HG03039 (cell line): Measurements from ENCODE around the gene RCN2.

ENCODE experiments used
- ATAC-seq: cut with Tn5 transposase; IDR thresholded peaks from one replicate; pipeline ENCODE4 v1.9.1; 2021; ENCODE audit warnings: mild to moderate bottlenecking, moderate library complexity; ENCODE audit not compliant: unreplicated experiment

Gene RCN2

DNA sequence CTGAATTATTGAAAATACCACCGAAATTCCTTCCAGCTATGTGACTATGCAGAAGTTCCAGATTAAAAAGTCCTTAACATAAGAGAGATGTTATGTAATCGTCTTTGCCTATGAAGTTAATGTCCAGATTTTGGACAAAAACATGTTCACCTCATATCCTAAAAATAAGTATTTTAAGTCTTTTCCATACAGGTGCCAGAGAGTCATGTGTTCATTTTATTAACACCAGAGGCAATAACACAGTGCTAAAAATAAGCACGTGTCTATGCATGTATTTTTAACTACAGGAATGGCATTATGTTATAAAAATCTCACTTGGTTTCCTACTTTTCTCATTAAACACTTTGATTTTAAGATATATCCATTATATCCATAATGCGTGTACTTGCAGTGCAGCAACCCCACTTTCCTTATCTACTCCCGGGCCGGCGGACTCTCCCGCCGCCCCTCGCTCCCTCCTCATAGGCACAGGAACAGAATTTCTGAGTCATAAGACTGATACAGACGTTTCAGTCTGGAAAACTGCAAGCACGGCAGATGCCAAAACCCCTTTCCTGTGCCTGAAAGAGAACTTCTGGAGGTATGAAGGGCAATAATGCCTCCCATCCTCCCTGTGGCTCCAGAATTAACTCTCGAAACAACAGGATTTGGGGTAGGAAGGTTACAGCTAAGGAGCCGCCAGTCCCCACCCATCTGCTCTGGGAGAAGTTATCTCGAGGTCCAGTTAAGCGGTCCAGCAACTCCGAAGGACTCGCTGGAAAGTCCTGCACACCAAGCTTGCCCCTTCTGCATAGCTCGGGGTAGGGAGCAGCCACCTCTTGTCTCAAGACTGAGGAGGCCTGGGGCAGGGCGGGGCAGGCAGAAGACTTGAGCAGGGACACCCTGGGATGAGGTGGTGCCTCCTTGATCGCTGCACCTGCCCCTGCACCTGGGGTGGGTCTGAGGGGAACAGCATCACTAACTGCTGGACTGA is 41.1 kb downstream of the RCN2 start:
- ATAC-seq, result no peak

DNA sequence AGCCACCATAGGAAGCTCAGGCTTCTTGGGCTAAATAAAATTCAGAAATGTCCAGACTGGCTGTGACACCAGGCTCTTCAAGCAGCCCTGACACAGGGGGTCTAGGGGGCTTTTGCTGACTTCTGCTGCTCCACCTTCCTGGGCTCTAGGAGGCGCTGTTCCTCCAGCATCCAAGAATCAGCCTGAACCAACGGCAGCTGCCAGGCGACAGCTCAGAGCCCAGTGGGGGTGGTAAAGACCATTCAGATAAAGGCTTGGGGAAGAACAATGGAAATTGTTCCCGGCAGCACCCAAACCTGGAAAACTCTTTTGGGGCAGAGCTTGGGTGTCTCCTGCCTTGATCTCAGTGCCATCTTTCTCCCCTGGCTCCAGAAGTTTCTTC is 41.8 kb downstream of the RCN2 start:
- ATAC-seq, result no peak

DNA sequence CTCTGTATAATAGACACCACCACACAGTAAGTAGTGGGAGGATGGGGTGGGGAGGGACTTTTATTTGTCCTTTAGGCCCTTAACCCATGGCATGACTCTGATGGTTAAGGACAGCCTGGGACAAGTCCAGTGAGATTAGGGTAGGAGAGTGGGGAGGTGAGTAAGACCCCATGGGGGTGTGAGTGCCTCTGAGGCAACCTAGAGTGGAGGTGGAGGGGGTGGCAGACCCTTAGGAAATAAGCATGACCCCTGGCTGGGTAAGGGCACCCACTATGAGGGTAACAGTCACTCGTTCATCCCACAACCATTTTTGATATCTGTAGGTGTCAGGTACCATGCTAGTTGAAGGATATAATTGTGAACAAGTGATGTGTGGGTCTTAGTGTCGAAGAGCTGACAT is 42.4 kb downstream of the RCN2 start:
- ATAC-seq, result no peak

DNA sequence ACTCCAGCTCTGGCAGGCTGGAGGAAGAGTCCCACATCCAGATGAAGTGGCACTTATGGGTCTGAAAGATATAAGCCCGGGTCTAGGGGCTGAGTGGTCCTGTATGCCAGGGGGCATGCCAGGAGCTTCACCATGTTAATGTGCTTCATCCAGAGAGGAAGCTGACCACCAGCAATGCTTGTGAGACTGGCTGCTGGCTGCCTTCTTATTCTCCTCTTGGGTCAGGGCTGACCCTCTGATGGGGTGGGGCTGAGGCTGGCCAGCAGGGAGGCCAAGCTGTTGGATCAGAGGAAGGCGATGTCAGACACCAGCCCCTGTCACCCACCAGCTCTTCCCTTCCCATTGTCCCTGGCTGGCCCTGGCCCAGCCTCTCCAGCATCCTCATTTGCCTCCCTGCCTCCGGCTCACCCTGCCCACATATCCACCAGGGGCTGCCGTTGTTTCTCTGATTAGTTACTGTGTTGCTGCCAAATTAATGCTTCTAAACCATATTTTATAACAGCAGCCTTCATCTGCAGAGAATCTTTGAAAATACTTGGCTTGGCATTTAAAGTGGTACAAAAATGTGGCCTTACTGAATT is 43.0 kb downstream of the RCN2 start:
- ATAC-seq, result no peak

DNA sequence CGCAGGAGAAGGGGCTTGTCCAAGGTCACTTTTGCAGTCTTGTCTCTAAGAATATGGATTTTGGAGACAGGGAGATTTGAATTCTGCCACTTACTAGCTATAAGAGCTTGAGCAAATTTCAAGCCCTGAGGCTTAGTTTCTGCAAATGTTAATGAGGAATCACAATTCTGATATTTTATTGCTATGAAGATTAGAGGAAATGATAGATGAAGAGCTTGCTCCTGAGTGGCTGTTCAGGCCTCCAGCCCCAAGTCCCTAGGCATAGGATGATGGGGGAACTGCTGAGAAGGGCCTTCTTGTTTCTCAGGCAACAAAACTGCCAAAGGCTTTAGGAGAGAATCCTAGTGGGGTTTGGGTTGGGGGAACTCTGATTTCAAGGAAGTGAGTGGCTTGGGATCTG is 44.6 kb downstream of the RCN2 start:
- no peak for ATAC-seq

DNA sequence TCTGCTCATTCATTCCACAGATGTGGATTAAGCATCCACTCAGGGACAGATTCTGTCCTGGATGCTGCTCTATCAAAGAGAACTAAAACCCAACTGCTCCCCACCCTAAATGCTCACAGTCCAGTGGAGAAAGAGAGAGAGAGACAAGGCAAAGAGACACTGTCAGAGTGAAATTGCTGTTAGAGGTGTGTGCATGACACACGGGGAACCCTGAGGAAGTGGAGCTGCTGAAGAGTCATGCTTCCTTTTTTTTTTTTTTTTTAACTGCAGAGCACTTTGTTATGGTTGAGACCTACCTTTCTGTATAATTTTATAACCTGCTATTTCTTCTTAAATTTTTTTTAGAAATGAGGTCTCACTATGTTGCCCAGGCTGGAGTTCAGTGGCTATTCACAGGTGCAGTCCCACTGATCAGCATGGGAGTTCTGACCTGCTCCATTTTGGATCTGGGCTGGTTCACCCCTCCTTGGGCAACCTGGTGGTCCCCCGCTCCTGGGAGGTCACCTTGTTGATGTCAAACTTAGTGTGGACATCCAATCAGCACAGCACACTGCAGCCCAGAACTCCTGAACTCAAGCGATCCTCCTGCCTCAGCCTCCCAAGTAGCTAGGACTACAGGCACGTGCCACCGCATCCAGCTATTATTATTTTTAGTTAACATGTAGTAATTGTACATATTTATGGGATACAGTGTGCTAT is 45.2 kb downstream of the RCN2 start:
- ATAC-seq, result no peak

DNA sequence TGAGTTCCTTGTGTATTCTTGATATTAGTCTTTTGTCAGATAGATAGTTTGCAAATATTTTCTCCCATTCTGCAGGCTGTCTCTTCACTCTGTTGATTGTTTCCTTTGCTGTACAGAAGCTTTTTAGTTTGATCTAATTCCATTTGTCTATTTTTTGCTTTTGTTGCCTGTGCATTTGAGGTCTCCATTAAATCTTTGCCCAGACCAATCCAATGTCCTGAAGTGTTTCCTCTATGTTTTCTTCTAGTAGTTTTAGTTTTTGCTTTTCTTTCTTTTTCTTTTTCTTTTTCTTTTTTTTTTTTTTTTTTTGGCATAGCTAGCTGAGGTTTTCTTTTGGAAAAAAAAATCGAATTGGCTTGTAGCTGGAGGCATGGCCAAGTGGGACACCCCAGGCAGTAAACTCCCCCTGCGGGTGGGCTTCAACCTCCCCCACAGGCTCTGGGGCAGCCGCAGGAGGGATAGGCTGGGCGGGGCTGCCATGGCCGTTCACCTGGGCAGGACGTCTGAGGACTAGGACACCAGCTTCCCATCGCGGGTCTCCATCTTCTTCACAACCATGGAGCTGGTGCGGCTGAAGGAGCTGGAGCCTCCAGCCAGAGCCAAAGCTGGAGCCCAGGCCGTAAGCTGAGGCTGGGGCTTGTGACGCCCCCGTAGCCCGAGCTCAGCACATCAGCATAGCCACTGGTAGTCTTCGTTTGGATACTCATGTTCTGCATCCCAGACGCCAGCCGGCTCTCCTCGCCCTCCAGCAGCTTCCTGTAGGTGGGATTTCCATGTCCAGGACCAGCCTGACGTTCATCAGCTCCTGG is 47.2 kb downstream of the RCN2 start:
- no peak for ATAC-seq

DNA sequence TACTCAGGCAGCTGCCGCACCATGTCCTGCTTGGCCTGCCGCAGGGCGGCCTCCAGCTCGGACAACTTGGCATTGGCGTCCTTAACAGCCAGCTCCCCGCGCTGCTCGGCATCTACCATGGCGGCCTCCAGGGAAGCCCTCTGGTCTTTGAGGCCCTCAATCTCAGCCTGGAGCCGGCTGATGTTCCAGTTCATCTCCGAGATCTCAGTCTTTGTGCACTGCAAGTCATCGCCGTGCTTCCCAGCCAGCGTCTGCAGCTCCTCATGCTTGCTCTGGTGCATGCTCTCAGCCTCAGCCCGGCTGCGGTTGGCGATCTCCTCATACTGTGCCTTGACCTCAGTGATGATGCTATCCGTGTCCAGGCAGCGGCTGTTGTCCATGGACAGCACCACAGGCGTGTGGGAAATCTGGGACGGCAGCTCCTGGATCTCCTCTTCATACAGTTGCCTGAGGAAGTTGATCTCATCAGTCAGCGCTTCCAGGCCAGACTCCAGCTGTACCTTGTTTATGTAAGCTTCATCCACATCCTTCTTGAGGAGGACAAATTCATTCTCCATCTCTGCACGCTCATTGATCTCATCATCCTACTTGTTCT is 47.9 kb downstream of the RCN2 start:
- no peak for ATAC-seq

DNA sequence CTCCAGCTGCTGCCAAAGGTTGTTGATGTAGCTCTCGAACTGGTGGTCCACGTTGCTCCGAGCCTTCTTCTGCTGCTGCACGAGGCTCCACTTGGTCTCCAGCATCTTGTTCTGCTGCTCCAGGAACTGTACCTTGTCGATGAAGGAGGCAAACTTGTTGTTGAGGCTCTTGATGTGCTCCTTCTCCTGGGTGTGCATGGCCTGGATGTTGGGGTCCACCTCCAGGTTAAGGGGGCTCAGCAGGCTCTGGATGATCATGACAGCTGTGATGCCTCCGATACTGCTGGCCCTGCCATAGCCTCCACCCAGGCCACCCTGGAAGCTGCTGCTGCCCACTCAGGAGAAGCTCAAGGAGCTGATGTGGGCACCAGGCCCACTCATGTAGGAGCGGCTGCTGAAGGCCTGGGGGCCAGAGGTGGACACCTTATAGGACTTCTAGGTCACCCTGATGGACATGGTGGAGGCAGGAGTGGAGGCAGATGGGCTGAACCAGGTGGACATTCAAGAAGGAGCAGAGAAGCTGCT is 48.5 kb downstream of the RCN2 start:
- no peak for ATAC-seq

DNA sequence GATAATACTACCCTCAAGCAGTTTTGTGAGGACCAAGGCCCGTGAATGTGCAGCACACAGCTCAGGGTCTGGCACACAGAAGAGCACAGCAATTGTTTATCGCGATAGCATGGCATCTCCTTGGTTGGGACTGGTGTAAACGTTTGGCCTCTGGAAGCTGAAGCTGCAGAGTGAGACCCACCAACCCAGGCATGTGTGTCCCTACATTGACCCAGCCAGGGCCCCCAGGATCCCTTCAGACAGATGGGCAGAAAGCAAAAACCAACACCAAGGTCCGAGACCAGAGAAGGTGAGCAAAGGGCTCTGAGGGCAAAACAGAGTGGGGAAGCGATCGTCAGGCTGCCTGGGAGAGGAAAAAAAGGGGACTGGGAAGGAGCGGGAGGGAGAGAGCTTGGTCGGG is 50.8 kb downstream of the RCN2 start:
- no peak for ATAC-seq

DNA sequence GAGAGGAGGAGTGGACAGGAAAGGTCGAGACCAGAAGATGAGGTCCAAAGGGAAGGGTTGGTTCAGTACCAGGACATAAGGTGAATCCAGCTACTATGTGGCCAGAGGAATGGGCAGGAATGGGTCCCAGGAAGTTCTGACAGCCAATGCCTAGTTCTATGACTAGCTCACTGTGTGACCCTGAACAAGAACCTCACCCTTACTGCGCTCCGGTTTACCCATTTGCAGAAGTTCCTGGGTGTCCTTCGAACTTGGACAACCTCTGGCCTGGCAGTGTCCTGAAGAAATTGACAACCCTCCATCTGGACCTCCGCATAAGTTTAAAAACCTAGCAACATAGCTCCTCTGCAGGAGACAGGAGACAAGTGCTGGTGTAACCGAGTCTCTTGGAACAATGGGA is 51.2 kb downstream of the RCN2 start:
- ATAC-seq, result no peak

DNA sequence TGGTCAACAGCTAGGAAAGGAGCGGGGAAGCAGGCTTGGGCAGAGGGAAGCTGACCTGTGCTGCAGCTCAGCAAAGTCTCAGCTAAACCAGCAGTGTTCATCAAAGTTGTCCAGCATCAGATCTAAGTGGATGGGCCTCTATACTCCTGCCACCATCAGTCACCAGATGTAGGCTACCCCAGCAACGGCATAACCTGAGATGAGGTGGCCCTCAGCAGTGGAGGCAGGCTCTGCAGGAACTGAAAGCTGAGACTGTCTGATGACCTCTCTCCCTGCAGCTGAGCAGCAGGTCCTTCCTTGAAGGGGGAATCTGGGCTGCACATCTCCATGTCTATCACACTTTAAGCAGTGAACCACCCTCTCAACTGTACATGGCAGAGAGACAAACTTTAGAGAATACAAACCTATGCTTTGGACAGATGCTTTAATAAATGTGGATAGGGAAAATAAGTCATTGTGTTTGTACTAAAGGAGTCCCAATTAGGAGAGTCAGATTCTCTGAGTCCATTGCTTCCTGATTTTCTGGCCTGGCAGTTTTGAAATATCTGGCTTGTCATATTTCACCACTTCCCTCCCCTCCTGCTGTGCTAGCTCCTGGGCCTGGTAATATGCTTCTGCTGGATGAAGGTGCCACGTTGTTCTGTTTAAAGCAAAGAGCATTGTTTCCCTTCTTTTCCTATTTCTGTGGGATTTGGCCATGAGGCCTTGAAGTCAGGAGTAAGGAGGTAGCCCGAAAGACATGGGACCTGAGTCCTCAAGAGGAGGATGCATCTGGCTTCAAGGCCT is 52.2 kb downstream of the RCN2 start:
- no peak for ATAC-seq

DNA sequence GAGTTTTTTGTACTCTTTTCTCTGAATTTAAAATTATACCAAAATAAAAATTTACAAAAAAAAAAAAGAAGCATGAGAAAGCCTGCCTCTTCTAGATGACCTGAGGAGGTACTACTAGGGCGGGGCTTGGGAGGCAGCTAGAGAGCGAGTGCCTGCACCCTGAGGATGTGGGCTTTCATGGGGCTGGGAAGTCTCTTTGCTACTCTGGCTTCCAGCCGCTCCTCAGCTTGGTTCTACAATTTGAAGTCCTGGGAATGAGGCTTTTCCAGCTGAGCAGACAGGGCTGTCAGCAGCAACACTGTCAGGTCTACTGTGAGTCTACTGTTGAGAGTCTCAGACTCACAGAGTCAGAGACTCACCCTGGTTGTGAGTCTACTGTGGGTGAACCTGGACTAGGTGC is 55.2 kb downstream of the RCN2 start:
- ATAC-seq, result no peak

DNA sequence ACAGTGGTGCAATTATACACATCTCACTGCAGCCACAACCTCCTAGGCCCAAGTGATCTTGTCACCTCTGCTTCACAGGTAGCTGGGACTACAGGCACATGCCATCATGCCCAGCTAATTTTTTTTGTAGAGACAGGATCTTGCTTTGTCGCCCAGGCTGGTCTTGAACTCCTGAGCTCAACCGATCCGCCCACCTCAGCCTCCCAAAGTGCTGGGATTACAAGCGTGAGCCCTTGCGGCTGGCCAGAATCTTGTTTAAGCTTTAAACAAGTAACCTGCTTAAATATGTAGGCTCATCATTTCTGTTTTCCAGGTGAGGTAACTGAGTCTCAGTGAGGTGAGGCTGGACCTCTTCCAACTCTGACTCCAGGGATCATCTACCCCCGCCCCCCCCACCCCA is 55.7 kb downstream of the RCN2 start:
- ATAC-seq, result no peak

DNA sequence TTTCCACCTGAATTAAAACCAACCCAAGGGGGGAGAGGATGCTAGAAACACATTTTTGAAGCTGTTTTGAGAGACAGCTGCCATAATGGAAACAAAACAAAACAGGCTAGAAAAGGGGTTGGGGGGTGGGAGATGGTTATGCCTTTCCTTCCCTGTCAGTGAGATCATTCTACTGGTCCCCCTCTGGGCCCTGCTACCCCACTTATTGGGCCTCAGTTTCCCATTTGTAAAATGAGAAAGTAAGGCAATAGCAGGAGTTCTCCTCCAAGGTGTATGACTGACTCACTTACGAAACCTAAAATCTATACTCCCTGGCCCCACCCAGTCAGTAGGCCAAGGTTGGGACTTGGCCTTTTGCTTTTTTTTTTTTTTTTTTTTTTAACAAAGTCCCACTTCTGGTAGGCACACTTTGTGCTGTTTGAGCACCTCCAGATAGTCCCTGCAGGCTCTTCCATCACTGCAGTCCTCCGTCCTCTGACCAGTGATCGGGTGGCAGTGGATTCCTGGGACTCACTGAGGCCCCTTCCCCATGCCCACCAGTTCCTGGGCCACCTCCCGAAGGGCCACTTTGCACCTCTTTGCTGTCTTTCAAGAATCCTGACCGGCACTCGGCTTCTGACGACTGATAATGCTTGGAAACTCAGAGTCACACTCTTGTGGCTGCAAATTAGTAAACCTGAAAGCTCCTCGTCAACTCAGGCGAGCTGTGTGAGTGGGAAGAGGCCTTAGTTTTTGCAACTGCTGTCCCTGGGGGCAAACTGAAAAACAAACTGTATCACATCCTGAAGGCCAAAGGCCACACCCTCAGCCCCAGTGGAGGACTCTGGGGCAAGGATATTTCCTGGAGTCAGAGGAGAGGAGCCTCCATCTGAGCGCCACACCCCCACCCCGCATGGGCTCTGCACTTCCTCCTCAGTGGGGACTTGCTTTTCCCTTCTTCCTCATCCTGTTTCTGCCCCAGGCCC is 56.6 kb downstream of the RCN2 start:
- peak; percentile 66 for ATAC-seq

DNA sequence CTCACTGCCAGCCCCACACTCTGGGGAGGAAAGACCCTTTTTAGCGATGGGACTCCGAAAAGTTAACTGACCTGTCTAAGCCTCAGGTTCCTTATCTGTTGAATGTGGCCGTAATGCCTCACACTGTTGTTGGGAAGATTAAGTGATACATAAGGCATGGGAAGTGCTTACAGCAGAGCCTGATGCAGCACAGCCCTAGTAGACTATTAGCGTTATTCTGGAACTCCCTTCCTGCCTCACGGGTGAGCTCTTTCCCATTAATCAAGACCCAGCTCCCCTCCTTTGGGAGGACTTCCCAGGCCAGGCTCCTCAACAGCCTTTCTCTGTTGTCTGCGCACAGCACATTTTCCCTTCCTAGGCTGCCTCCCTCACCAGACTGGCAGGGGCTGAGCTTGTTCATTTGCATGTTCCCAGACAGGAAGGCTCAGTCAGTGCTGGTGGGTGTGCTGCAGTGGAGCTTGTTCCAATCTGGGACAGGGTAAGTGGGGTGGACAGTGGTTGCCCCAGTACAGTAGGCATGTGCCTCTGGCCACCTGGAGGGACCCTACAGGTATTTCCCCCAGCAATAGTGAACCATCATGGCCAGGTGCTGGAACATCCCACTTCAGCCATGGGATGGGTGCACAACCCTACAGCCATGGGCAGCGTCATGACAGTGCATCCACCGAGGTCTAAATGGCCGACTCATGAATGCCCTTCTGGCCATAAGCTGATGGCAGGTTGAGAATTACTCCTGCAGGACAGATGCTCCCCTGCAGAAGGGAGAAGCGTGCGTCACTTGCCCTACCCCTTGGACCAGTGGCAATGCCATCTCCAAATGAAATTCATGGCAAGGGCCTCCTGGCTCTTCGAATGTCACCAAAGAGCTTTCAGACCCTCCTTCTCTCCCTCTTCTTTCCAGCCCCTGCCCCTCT is 57.6 kb downstream of the RCN2 start:
- no peak for ATAC-seq

DNA sequence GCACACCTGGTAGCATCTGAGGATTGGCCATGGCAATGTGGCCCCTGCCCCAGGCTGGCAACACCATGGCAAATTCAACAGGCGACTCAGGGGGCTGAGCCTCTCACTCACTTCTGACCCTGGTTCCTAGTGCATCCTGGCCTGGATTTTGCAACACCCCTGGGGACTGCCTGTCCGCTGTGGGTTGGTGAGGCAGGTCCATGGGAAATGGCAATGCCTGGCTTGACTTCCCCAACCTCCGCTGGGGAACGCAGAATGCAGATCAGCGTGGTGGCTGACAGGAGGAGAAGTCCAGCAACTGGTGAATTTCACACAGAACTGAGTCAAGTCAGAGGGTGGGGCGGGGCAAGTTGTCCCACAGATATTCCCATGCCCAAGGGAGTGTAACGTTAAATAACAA is 59.5 kb downstream of the RCN2 start:
- ATAC-seq, result no peak
